ENCODE data around the gene BRS3.
A peak's percentile ranks its signal among the peaks of the same experiment; 100 is the strongest.

BRS3 gene

DNA sequence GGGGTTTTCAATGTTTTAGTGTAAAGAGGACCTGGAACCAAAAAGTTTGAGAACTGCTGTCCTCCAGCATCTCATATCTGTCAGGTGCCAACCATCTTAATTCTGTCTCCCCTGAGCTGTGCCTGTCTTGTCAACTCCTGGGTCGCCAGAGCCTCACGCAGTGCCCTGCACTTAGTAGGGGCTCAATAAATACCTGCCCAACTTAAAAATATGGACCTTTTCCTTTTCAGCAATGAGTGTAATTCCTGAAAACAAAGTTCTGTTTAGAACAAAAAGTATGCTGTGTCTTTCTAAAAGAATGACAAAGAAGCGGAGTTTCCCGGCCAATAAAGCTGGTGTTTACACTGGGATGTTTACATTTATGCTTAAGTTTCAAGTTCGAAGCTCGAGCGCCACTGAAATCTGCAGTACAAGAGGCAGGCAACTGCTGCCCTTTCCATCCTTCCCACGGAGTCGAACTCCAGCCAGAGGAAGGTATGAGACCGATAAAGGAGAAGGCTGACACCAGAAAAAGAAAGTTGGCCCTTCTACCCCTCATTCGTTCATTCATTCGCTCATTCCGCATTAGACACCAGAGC, 8.5 kb downstream of the BRS3 start:
- DNase-seq, result no peak

DNA sequence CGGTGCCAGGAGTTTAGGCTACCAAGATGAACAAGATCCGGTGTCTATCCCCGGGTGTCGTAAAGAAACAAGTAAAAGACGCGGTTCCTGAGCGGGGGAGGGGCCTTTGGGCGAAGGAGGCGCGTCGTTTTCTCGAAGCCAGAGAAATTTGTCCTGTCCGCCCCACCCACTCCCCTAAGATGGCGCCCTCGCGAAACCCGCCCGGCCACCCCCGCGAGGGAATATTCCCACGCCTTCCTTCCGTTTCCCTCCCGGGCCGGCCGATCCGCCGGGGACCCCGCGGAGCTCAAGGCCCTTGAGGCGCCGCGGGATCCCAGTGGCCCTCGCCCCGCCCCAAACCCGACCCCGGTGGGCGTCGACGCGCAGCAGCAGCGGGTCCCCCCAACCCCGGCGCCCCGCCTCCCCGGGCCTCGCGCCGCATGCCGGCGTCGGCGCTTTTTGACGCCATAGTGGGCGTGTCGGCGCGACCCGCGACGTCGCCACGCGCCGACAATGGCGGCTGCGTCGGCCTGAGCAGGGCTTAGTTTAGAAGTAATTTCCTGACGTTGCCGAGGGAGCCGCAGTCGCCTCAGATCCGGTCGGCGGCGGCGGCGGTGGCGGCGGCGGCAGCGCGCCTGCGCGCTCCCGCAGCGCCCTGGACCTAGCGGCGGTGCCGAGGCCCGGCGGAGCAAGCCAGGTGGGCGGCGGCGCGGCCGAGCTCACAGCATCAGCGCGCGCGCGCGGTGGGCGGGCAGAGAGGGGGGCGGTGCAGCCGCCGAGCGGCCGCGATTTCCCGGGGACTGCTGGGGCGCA, 9.2 kb downstream of the BRS3 start:
- peak; percentile 90 to 95 for DNase-seq

DNA sequence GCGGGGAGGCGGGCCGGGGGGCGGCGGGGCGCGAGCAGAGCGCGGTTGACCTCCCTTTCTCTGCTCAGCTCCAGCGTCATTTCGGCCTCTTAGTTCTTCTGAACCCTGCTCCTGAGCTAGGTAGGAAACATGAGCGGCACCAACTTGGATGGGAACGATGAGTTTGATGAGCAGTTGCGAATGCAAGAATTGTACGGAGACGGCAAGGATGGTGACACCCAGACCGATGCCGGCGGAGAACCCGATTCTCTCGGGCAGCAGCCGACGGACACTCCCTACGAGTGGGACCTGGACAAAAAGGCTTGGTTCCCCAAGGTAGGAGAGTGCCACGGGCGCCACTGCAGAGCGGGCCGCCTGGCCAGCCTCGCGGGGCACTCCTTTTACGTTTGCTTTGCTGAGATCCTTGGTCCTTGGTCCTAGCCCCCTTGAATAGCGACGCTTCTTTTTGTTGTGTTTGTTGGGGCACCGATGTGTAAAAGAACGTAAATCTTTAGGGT, 9.9 kb downstream of the BRS3 start, which contains the start of gene HTATSF1:
Gene HTATSF1, plus strand, starts transcription at position 37 of the 497 bp plus-strand sequence. Its CDS starts 93 bp downstream, at position 130.
- DNase-seq, result peak; percentile 58 to 61

DNA sequence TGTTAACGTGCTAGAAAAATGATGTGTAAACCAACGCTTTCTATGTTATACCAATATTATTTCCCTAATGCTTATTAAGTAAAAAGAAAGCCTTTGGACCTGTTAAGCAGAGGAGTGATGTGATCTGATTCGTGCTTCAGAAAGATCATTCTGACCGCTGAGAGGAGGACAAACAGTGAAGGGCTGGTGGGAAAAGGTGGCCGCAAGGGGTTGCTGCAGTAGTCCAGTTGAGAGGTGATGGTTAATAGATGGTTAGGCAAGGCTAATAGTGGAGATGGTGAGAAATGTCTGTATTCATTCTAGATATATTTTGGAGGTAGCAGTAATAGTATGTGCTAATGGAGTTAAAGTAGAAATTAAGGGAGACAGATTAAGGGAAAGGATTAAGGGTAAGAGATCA, 31.3 kb downstream of the BRS3 start:
- no peak for DNase-seq

DNA sequence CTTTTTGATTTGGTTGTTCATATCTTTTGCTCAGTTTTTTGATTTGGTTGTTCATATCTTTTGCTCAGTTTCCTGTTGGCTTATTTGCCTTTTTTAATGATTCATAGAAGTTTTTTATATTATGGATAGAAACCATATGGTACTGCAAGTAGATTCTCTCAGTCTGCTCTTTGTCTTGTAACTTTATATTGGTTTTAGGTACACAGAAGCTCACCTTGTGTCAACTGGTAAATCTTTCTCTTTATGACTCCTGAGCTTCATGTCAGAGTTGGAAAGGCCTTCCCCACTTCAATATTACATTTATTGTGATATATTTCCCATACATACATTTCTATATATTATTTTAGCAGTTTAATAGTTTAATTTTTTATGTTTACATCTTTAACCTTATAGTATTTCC, 36.0 kb downstream of the BRS3 start:
- no peak for DNase-seq

DNA sequence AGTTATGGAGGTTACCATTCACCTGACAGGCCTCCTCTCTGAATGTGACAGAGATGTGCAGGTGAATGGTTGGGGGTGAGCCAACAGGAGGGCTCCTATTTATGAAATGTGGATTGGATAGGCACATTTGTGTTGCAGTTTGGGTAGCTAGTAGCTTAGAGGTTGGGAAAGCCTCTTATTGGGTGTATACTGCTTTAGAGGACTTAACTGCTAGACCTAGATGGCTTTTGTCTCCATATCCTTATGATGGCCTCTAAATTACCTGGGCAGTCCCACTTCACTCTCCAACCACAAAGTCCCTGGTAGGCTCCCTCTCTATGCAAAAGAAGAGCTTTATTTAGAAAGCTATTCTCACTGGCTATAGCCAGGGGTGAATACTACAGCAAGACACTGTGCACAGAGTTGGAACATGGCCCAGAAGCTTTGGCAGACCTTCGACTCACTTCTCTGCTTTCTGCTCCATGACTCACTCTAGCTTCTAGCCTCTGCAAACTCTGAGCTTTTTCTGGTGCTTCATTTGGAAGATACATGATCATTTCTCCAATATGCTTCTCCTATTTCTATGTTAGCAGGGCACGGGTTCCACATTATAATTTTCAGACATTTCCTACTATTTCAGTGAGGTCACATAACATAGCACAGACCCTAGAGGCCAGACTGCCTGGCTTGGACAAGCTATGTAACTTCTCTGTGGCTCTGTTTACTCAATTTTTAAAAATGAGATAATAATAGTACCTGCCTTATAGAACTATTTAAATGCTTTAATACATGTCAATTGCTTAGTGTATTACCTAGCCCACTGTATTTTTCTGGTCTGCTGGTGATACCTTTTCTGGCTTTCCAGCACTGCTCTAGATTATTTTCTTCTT, 38.2 kb downstream of the BRS3 start:
- DNase-seq, result no peak

DNA sequence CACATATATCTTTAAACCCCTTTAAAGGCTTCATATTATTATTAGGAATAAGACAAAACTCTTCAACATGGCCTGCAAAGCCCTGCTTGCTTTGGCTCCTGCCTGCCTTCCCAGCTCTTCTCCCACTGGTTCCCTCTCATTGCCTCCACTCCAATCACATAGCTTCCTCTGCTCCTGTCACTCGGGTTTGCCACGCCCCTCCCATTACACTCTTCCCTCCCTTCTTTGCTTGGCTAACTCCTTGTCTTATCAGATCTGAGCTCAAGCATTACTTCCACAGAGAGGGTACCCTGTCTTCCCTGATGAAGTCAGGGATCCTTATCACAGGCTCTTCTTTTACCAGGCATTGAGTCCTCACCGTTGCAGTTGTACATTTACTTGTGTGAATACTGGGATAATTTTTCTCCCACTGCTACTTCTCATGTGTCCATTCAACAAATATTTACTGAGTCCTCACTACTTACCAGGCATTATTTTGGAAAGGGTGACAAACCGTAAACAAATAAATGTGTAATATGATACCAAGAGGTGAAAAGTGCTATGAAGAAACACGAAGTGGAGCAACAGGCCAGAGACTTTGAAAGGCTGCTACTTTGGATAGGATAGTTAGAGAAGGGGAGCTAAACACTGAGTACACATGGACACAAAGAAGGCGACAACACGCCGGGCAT, 41.0 kb downstream of the BRS3 start:
- DNase-seq, result no peak

DNA sequence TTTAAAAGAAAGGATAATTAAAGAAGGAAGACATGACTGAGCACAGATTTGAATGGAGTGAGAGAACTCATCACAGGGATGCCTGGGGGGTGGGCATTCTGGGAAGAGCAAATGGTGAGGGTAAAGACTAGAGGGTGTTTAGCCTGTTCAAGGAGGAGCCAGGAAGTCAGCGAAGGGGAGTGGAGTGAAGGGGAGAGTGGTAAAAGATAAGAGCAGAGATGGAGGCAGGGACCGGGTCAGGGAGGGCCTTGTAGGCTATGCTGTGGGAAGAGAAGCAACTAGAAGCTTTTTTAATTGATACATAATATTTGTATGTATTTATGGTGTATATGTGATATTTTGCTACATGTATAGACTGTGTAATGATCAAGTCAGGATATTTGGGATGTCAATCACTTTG, 42.0 kb downstream of the BRS3 start:
- no peak for DNase-seq

DNA sequence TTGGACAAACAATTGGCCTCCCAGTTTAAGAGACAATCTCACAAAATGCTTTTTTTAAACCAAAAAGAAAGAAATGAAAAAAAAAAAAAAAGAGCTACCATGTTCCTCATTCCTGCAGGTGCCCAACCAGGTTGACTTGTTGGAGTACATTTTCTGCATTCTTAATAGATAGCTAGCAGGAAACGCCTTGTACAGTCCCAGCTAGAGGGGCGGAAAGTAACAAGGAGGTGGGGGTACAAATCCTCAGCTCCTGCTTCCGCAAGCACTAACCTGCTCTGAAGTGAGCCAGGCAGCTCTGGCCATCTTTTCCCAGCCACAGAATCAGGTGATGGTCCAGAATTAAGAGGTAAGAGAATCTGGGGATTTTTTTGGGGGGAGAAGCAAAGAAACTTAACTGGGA, 44.2 kb downstream of the BRS3 start, which contains the start of gene VGLL1:
Gene VGLL1, plus strand, starts transcription at position 265 of the 400 bp plus-strand sequence. CDS start 3,806 bp downstream, outside the sequence.
- no peak for DNase-seq

DNA sequence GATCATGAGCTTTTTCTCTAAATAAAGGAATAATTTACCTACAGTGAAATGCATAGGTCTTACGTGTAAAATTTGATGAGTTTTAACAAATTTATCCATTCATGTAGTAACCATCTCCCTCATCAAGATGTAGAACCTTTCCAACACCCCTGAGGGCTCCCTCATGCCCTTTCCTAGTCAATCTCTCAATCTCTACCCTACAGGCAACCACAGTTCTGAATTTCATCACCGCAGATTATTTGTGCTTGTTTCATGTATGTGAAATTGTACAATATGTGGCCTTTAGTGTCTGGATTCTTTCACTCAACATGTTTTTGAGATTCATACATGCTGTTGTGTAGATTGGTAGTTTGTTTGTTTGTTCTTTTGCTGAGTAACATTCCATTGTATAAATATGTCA, 46.4 kb downstream of the BRS3 start:
- no peak for DNase-seq

DNA sequence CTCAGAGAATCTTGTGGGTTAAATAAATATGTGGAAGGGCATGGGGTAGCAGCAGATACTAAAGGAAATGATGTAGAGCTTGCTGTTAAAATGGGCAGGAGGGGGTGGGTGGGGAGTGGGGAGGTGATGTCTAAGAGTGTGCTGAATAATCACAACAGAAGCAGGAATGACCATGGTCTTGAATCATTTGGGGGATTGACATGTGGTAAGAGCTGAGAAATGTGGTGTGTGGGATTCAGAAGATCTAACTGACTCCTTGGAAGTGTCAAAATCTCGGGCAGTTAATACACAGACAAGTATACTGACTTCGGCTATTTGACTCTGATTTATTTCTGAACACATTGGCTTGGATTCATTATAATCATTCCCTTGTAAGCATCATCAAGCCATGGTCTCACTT, 51.1 kb downstream of the BRS3 start:
- DNase-seq, result no peak

DNA sequence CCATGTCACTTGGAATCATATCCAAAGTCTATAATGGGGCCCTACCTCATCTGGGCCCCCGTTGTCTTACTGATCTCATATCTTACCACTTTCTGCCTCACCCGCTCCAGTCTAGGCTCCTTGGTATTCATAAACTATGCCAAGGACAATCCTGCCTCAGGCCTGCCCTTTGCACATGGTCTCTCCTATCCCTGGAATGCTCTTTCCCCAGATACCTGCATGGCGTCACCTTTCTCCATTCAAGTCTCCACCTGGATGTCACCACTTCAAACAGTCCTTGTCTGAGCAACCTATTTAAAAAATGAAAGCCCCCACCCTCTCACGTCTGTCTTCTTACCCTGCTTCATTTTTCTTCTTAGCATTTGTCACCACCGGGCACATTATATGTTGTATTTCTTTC, 52.5 kb downstream of the BRS3 start:
- DNase-seq, result no peak

DNA sequence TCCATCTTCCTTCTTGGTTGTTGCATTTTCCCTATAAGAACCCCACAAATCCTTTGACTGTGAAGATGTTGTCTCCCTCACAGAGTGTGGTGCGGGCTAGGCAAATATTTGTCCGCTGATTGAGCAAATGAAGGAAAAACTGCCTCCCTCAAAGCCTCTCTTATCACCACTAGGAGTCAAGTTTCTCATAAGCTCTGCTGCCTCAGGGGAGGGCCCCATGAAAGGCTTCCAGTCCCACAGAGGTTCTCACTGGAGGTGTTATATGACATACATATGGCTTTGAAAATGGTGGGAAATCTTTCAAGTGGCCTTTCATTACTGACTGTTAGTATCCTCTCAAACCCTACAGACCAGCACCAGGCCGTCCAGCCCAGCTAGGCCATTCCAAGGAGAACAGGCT, 53.5 kb downstream of the BRS3 start:
- DNase-seq, result no peak

DNA sequence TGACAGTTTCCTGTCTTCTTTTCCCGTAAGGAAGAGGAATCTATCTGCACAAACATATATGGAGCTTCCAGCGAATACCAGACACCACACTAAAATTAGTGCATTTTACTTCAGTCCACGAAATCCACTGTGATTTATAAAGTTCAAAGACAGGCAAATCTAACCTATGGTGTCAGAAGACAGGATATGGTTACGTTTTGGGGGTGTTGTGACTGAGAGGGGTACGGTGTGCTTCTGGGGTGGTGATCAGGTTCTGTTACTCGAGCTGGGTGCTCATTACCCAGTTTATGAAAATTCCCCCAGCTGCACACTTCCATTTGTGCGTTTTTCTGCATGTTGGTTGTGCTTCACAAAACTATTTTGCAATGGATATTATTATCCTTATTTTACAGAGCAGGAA, 54.5 kb downstream of the BRS3 start:
- DNase-seq, result no peak
